K562 (cell line): Measurements from ENCODE around the gene B3GAT3. TPM values are rescaled to one million over a fixed set of nuclear protein-coding genes. Genes with fewer than 3 reads are reported as not detected.

ENCODE experiments used
- IRF2 ChIP-seq: sonication (generic); formaldehyde crosslinking; IDR thresholded peaks from 2 replicates; pipeline ENCODE4 v1.8.1; 2022; ENCODE audit warnings: mild to moderate bottlenecking, missing genetic modification reagents
- MTA1 ChIP-seq: fragments of 450-650 bp; IDR thresholded peaks from 2 replicates; pipeline ENCODE4 v1.6.1; 2017; ENCODE audit warnings: borderline replicate concordance
- NFXL1 ChIP-seq: fragments of 450-650 bp; formaldehyde crosslinking; IDR thresholded peaks from 2 replicates; pipeline ENCODE4 v1.4.0; 2021; ENCODE audit warnings: mild to moderate bottlenecking
- TSHZ1 ChIP-seq: fragments of 250-450 bp; sonication (Bioruptor Pico); IDR thresholded peaks from 2 replicates; pipeline ENCODE4 v1.4.0; 2020; ENCODE audit warnings: mild to moderate bottlenecking, moderate library complexity
- ZKSCAN3 ChIP-seq: fragments of 250-450 bp; sonication (Bioruptor Pico); IDR thresholded peaks from 2 replicates; pipeline ENCODE4 v1.4.0; 2020
- ZNF639 ChIP-seq, 2 experiments: fragments of 200-800 bp in 1 of 2; sonication (Bioruptor generic) in 1 of 2; sonication (generic) in 1 of 2; formaldehyde crosslinking in 1 of 2; IDR thresholded peaks in 1 of 2; conservative IDR thresholded peaks in 1 of 2; 2 replicates each; pipeline versions ENCODE4 v1.5.0 to v1.6.1; 2016 to 2020; ENCODE audit warnings: missing compliant biosample characterization in 1 of 2, missing genetic modification characterization in 1 of 2, missing genetic modification reagents in 1 of 2
- polyA plus RNA-seq, 8 experiments: library from polyadenylated mRNA; depleted of rRNA in 4 of 8; stranded (reverse) in 5 of 8; unstranded in 3 of 8; fragments of >200 nt; fragmentation: Nextera tagmentation in 2 of 8; fragmentation: Illumina TruSeq in 1 of 8; extraction: Ambion mirVana in 2 of 8; extraction: Trizol in 1 of 8; gene quantifications; 2 replicates each; pipeline versions ENCODE4 v1.2.1 to v1.2.3, GENCODE V29; 2011 to 2014; ENCODE audit warnings: inconsistent platforms in 1 of 8, missing spikeins in 1 of 8
- total RNA-seq, 7 experiments: library from RNA; depleted of rRNA in 6 of 7; stranded (reverse); fragments of >200 nt in 6 of 7; fragmentation: Illumina TruSeq in 2 of 7; extraction: Trizol in 2 of 7; gene quantifications; 2 replicates each; pipeline versions ENCODE4 v1.2.1 to v1.2.3, GENCODE V29; 2011 to 2021; ENCODE audit warnings: low replicate concordance in 1 of 7
- TF ChIP-seq, protein P1 (sequence below), 2 experiments: fragments of 450-650 bp in 1 of 2; sonication (generic) in 1 of 2; formaldehyde crosslinking in 1 of 2; IDR thresholded peaks; 2 replicates each; pipeline versions ENCODE4 v1.7.1 to v1.9.0; 2016 to 2022; ENCODE audit warnings: inconsistent platforms in 1 of 2, mild to moderate bottlenecking in 1 of 2, missing genetic modification reagents in 1 of 2
- TF ChIP-seq, protein P2 (sequence below): fragments of 250-450 bp; sonication (Bioruptor Pico); IDR thresholded peaks from 2 replicates; pipeline ENCODE4 v1.6.1; 2021; ENCODE audit warnings: mild to moderate bottlenecking

B3GAT3 gene
- total and polyA plus RNA-seq, 9 of the 15 experiments (the other 6 are each of a cell fraction or from before 2014, with no cell fraction given) = 0.30 to 64.0 (median 21.4) TPM

GRCh38 chr11:62601372-62602140 lies 20.2 kb downstream of the B3GAT3 start, which contains the start of gene MTA2 (continued):
- TF ChIP-seq, protein P1, sequence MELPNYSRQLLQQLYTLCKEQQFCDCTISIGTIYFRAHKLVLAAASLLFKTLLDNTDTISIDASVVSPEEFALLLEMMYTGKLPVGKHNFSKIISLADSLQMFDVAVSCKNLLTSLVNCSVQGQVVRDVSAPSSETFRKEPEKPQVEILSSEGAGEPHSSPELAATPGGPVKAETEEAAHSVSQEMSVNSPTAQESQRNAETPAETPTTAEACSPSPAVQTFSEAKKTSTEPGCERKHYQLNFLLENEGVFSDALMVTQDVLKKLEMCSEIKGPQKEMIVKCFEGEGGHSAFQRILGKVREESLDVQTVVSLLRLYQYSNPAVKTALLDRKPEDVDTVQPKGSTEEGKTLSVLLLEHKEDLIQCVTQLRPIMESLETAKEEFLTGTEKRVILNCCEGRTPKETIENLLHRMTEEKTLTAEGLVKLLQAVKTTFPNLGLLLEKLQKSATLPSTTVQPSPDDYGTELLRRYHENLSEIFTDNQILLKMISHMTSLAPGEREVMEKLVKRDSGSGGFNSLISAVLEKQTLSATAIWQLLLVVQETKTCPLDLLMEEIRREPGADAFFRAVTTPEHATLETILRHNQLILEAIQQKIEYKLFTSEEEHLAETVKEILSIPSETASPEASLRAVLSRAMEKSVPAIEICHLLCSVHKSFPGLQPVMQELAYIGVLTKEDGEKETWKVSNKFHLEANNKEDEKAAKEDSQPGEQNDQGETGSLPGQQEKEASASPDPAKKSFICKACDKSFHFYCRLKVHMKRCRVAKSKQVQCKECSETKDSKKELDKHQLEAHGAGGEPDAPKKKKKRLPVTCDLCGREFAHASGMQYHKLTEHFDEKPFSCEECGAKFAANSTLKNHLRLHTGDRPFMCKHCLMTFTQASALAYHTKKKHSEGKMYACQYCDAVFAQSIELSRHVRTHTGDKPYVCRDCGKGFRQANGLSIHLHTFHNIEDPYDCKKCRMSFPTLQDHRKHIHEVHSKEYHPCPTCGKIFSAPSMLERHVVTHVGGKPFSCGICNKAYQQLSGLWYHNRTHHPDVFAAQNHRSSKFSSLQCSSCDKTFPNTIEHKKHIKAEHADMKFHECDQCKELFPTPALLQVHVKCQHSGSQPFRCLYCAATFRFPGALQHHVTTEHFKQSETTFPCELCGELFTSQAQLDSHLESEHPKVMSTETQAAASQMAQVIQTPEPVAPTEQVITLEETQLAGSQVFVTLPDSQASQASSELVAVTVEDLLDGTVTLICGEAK (IDR thresholded peaks at IDR 0.05) = peak; percentile 65
- TF ChIP-seq, protein P1 (CRISPR knock-in tag; IDR thresholded peaks at IDR 0.05) = no peak
- TF ChIP-seq ZKSCAN3 (no peak), TSHZ1 (CRISPR knock-in tag) (no peak), ZNF639 (CRISPR knock-in tag; conservative IDR thresholded peaks at IDR 0.05 in 1 of 2, IDR thresholded peaks at IDR 0.05 in 1 of 2) (peak in 1 of 2 experiments; percentile 87; a peak in 1 of 4 replicates), IRF2 (CRISPR knock-in tag) (no peak), MTA1 (no peak), NFXL1 (CRISPR knock-in tag) (no peak)
- TF ChIP-seq, protein P2, sequence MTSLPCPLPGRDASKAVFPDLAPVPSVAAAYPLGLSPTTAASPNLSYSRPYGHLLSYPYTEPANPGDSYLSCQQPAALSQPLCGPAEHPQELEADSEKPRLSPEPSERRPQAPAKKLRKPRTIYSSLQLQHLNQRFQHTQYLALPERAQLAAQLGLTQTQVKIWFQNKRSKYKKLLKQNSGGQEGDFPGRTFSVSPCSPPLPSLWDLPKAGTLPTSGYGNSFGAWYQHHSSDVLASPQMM (CRISPR knock-in tag) = no peak
